Measurements from ENCODE around the gene XKR8. TPM values are rescaled to one million over a fixed set of nuclear protein-coding genes. Genes with fewer than 3 reads are reported as not detected.

The XKR8 gene
- total and polyA plus RNA-seq, 10 of the 15 experiments (the other 5 are each of a cell fraction or from before 2014, with no cell fraction given), result 0.80 to 3.7 (median 2.6) TPM

- Histone ChIP-seq H3K9me3 (replicated peaks; ENCODE audit: control insufficient read depth, insufficient read depth, low read length) (no peaks in the 10 kb centered on the region), H4K20me1 (ENCODE audit: control insufficient read depth, insufficient read depth) (no peaks in the 10 kb centered on the region), H3K4me2 (ENCODE audit: control insufficient read depth, insufficient read depth) (no peak overlapping the region), H3K9ac (ENCODE audit: control insufficient read depth, insufficient read depth, low read length) (no peak overlapping the region), H3K36me3 (ENCODE audit: control insufficient read depth in 2 of 2, insufficient read depth in 2 of 2, low read length in 1 of 2) (no peaks in the 10 kb centered on the region), H3K79me2 (ENCODE audit: control insufficient read depth, insufficient read depth, low read length) (no peaks in the 10 kb centered on the region), H3K27me3 (replicated peaks in 1 of 2; ENCODE audit: control insufficient read depth in 2 of 2, insufficient read depth in 2 of 2, low read length in 1 of 2) (no peaks in the 10 kb centered on the region), H3K4me3 (no peak overlapping the region), H3K27ac (ENCODE audit: control insufficient read depth, insufficient read depth) (no peak overlapping the region), H3K4me1 (ENCODE audit: control insufficient read depth, insufficient read depth, low read length) (peaks cover 4% of the 10 kb centered on the region), H2AFZ (ENCODE audit: control insufficient read depth, low read depth, low read length) (no peak overlapping the region)
- ChIA-PET SMC1A (ENCODE audit: uncharacterized antibody, unreplicated experiment) (interaction anchor here (0.7 to 2.1 kb wide), 9 partner anchors 10 to 150 kb away, joined by 3 to 6 read pairs (median 4); no protein-coding TSS in a partner anchor), POLR2A (no interaction called here), CTCF (interaction anchor here (0.5 to 4.8 kb wide), 9 partner anchors 11 to 234 kb away, joined by 3 to 40 read pairs (median 4); no protein-coding TSS in a partner anchor), RAD21 (ENCODE audit: unreplicated experiment) (interaction anchor here (1.0 to 2.6 kb wide), 4 partner anchors 36 to 70 kb away, joined by 3 to 9 read pairs (median 6); no protein-coding TSS in a partner anchor)
- FAIRE-seq (no peak), ATAC-seq (peak; percentile 67), DNase-seq (ENCODE audit: low read depth, low spot score) (no peak)
- in situ Hi-C loops (cut with MboI) (no loop called here), intact Hi-C loops (cut with micrococcal nuclease; ENCODE audit: unreplicated experiment) (no loop called here)
- no peak for TF ChIP-seq E2F8 (IDR thresholded peaks at IDR 0.05; ENCODE audit: low read depth, partially characterized antibody)
- no peak for TF ChIP-seq HCFC1 (IDR thresholded peaks at IDR 0.05; ENCODE audit: low read length)
- peak; percentile 9 to 14 (median 10); a peak in 1 of 6 replicates for TF ChIP-seq CTCF (IDR thresholded peaks at IDR 0.05 in 2 of 3, conservative IDR thresholded peaks at IDR 0.05 in 1 of 3; ENCODE audit: control insufficient read depth in 2 of 3, extremely low read depth in 1 of 3, insufficient read depth in 1 of 3, low read depth in 3 of 3, low read length in 3 of 3)
- no peak for TF ChIP-seq CEBPB (IDR thresholded peaks at IDR 0.05; ENCODE audit: borderline replicate concordance in 1 of 2, low read depth in 2 of 2, low read length in 2 of 2)
- 57% methylated on average over 5 of the region's 5 CpGs for WGBS (ENCODE audit: insufficient coverage, insufficient replicate concordance, low lambda C conversion rate, missing lambda C conversion rate)
- no TSS peak for BruUV-seq (replicated peaks)
These were observed 31.4 kb upstream of the XKR8 start for GRCh38 chr1:27928216-27928954.

All from GM12878 (cell line).